Stomach (tissue), 9 donors: Measurements from ENCODE around the gene E4F1. TPM values are rescaled to one million over a fixed set of nuclear protein-coding genes. Genes with fewer than 3 reads are reported as not detected.
A peak's percentile ranks its signal among the peaks of the same experiment; 100 is the strongest.
"Not testable (repeated sequence)": the region's sequence is repeated elsewhere in the genome, so short reads cannot be mapped to it uniquely, and the experiment has no call there.

Source experiments
- DNase-seq, 2 donors: peaks; one replicate each; pipeline versions ENCODE4 v3.0.0 to v3.0.0-alpha.2; 2013 to 2019
- H3K27ac ChIP-seq, 5 donors: fragments of 200-600 bp in 4 of 5; sonication (generic) in 4 of 5; one replicate each; pipeline ENCODE4 v1.5.1; 2013 to 2019; ENCODE audit warnings: mild to moderate bottlenecking in 1 of 5, moderate library complexity in 1 of 5
- H3K27me3 ChIP-seq, 3 donors: fragments of 200-600 bp; sonication (generic); one replicate each; pipeline ENCODE4 v1.5.1; 2017 to 2019; ENCODE audit warnings: mixed run types in 1 of 3
- H3K36me3 ChIP-seq, 4 donors: fragments of 200-600 bp; sonication (generic); 1 replicate in 3 of 4; 2 replicates in 1 of 4; pipeline ENCODE4 v1.5.1; 2016 to 2019
- H3K4me1 ChIP-seq, 4 donors: fragments of 200-600 bp; sonication (generic); one replicate each; pipeline ENCODE4 v1.5.1; 2016 to 2019
- H3K4me3 ChIP-seq, 4 donors: fragments of 200-600 bp; sonication (generic) in 3 of 4; one replicate each; pipeline ENCODE4 v1.5.1; 2016 to 2019; ENCODE audit warnings: mild to moderate bottlenecking in 1 of 4
- H3K9me3 ChIP-seq, 4 donors: fragments of 200-600 bp; sonication (generic); one replicate each; pipeline ENCODE4 v1.5.1; 2016 to 2019
- CTCF ChIP-seq, 7 experiments: fragments of 450-650 bp in 4 of 7; fragments of 200-600 bp in 3 of 7; sonication (generic) in 3 of 7; IDR thresholded peaks; one replicate each; pipeline ENCODE4 v1.5.1; 2016 to 2019; ENCODE audit warnings: antibody characterized with exemption in 7 of 7, control low read depth in 2 of 7, mild to moderate bottlenecking in 1 of 7
- EP300 ChIP-seq: sonication (generic); formaldehyde crosslinking; IDR thresholded peaks from one replicate; pipeline ENCODE4 v1.6.1; 2017; ENCODE audit warnings: antibody characterized with exemption
- POLR2A ChIP-seq, 4 donors: fragments of 450-650 bp; IDR thresholded peaks; one replicate each; pipeline ENCODE4 v1.6.1; 2016; ENCODE audit warnings: antibody characterized with exemption in 4 of 4, control low read depth in 2 of 4, mild to moderate bottlenecking in 1 of 4, moderate library complexity in 1 of 4
- POLR2AphosphoS5 ChIP-seq, 3 donors: sonication (generic); formaldehyde crosslinking; IDR thresholded peaks; one replicate each; pipeline ENCODE4 v1.6.1; 2016; ENCODE audit warnings: antibody characterized with exemption in 3 of 3
- WGBS, 5 donors: extraction: QIAGEN DNeasy Blood & Tissue Kit in 3 of 5; methylation state at CpG; one replicate each; pipeline versions ENCODE4 v1.1.5 to v1.1.7; 2013 to 2018; 5-methylcytosine and 5-hydroxymethylcytosine counted together
- intact Hi-C: fragments of 100-400 bp; cut with DNase I; formaldehyde crosslinking; loops from one replicate; pipeline ENCODE4 v1.15.1; 2023; ENCODE audit warnings: low total_unique reads
- polyA plus RNA-seq, 3 donors: library from polyadenylated mRNA; stranded (reverse); fragments of 200-250 nt; gene quantifications; one replicate each; pipeline ENCODE4 v1.2.3, GENCODE V29; 2013
- total RNA-seq, 5 donors: library from RNA; depleted of rRNA; stranded (reverse); fragments of >200 nt; gene quantifications; one replicate each; pipeline versions ENCODE4 v1.1.0 to v1.2.3, GENCODE V29; 2014 to 2016
- donor health status: healthy with polysubstance abuse.
- donor health status: Bipolar disorder and iron deficiency.
- donor health status: healthy.

The E4F1 gene
- total and polyA plus RNA-seq, 8 donors, result 12.7 to 114 (median 35.6) TPM

GRCh38 chr16:2237493-2238149 lies 14.2 kb downstream of the E4F1 start:
- Histone ChIP-seq H3K27ac (no peak overlapping the region), H3K27me3 (peaks cover 5 to 45% (median 28%) of the 10 kb centered on the region in 3 donors), H3K9me3 (no peaks in the 10 kb centered on the region), H3K4me3 (no peak overlapping the region), H3K36me3 (peaks cover 31 to 66% (median 62%) of the 10 kb centered on the region in 4 donors), H3K4me1 (peaks cover 18 to 32% (median 24%) of the 10 kb centered on the region in 4 donors)
- intact Hi-C loops, result no loop called here
- TF ChIP-seq POLR2AphosphoS5 (IDR thresholded peaks at IDR 0.05) (no peak), CTCF (IDR thresholded peaks at IDR 0.05) (no peak), POLR2A (IDR thresholded peaks at IDR 0.05) (no peak)
- 11 to 17% (median 13%) methylated on average over 33 to 65 of the region's 65 CpGs; no CpG with 5 or more reads in 1 of the 5 donors for WGBS, 5 donors
- peak in 1 of 2 donors; percentile 47 for DNase-seq

- no peak for DNase-seq
- H3K9me3 ChIP-seq, result no peaks in the 10 kb centered on the region
- TF ChIP-seq CTCF (IDR thresholded peaks at IDR 0.05), result no peak
- TF ChIP-seq POLR2A (IDR thresholded peaks at IDR 0.05), result no peak
- H3K27ac ChIP-seq, result no peak overlapping the region
- no peak overlapping the region for H3K4me3 ChIP-seq
- intact Hi-C loops, result no loop called here
- H3K27me3 ChIP-seq, result peaks cover 5 to 45% (median 28%) of the 10 kb centered on the region in 3 donors
- peaks cover 31 to 66% (median 62%) of the 10 kb centered on the region in 4 donors for H3K36me3 ChIP-seq
- peaks cover 18 to 32% (median 24%) of the 10 kb centered on the region in 4 donors for H3K4me1 ChIP-seq
- 48 to 65% (median 50%) methylated on average over 10 to 18 of the region's 18 CpGs for WGBS, 5 donors
Observed at GRCh38 chr16:2238150-2238837, 14.9 kb downstream of the E4F1 start.

GRCh38 chr16:2238838-2239675 lies 15.7 kb downstream of the E4F1 start:
- Histone ChIP-seq H3K4me3 (no peak overlapping the region), H3K4me1 (peaks cover 18 to 32% (median 24%) of the 10 kb centered on the region in 4 donors), H3K36me3 (peaks cover 29 to 66% (median 62%) of the 10 kb centered on the region in 4 donors), H3K27me3 (peaks cover 5 to 42% (median 28%) of the 10 kb centered on the region in 3 donors), H3K9me3 (no peaks in the 10 kb centered on the region), H3K27ac (no peak overlapping the region)
- DNase-seq, result no peak
- TF ChIP-seq EP300 (no peak), CTCF (IDR thresholded peaks at IDR 0.05) (no peak), POLR2A (IDR thresholded peaks at IDR 0.05) (no peak), POLR2AphosphoS5 (IDR thresholded peaks at IDR 0.05) (no peak)
- 63 to 71% (median 67%) methylated on average over 11 to 15 of the region's 15 CpGs for WGBS, 5 donors
- intact Hi-C loops, result no loop called here

GRCh38 chr16:2240331-2240730 lies 16.9 kb downstream of the E4F1 start:
- WGBS, 5 donors, result 72 to 83% (median 77%) methylated on average over 9 of the region's 9 CpGs
- Histone ChIP-seq H3K27me3 (peaks cover 5 to 34% (median 28%) of the 10 kb centered on the region in 3 donors), H3K4me1 (peaks cover 18 to 32% (median 24%) of the 10 kb centered on the region in 4 donors), H3K36me3 (peaks cover 28 to 66% (median 62%) of the 10 kb centered on the region in 4 donors)
- H3K4me3 ChIP-seq, DNase-seq, H3K9me3 ChIP-seq, H3K27ac ChIP-seq, intact Hi-C loops: not testable (repeated sequence)
